K562 (cell line): Measurements from ENCODE around the gene ANO8.
A peak's percentile ranks its signal among the peaks of the same experiment; 100 is the strongest.

Experiments
- CBFB ChIP-seq: sonication (generic); formaldehyde crosslinking; IDR thresholded peaks from 2 replicates; pipeline ENCODE4 v1.4.0; 2020; ENCODE audit warnings: mild to moderate bottlenecking, missing genetic modification reagents
- CEBPB ChIP-seq: fragments of 450-650 bp; IDR thresholded peaks from 2 replicates; pipeline ENCODE4 v1.6.1; 2016; ENCODE audit warnings: missing genetic modification characterization, missing compliant biosample characterization
- POLR2A ChIP-seq: fragments of 450-650 bp; conservative IDR thresholded peaks from 2 replicates; pipeline ENCODE4 v1.6.1; 2016
- SMC3 ChIP-seq: conservative IDR thresholded peaks from 2 replicates; pipeline ENCODE4 v1.6.1; 2011; ENCODE audit warnings: low read depth, low read length, improper control_type of control experiment; ENCODE audit not compliant: insufficient read depth
- ZNF583 ChIP-seq: fragments of 250-450 bp; sonication (Bioruptor Pico); IDR thresholded peaks from 2 replicates; pipeline ENCODE4 v1.4.0; 2020
- ZNF644 ChIP-seq: fragments of 200-800 bp; sonication (Bioruptor generic); IDR thresholded peaks from 2 replicates; pipeline ENCODE4 v1.6.1; 2016; ENCODE audit warnings: low read depth, missing genetic modification characterization, missing compliant biosample characterization
- ZNF75A ChIP-seq: fragments of 450-650 bp; formaldehyde crosslinking; IDR thresholded peaks from 2 replicates; pipeline ENCODE4 v1.4.0; 2020; ENCODE audit warnings: mild to moderate bottlenecking
- ZZZ3 ChIP-seq: fragments of 450-650 bp; IDR thresholded peaks from 2 replicates; pipeline ENCODE4 v1.6.1; 2016; ENCODE audit warnings: antibody characterized with exemption, mild to moderate bottlenecking, moderate library complexity
- TF ChIP-seq, protein P1 (sequence below): fragments of 250-450 bp; sonication (Bioruptor Pico); IDR thresholded peaks from 2 replicates; pipeline ENCODE4 v1.8.0; 2021; ENCODE audit warnings: mild to moderate bottlenecking, moderate library complexity
- TF ChIP-seq, protein P2 (sequence below), 3 experiments: IDR thresholded peaks in 2 of 3; conservative IDR thresholded peaks in 1 of 3; 2 replicates each; pipeline ENCODE4 v1.5.1; 2011 to 2012; ENCODE audit warnings: low read length in 3 of 3, mild to moderate bottlenecking in 3 of 3, control low read depth in 2 of 3, improper control_type of control experiment in 1 of 3, inconsistent platforms in 1 of 3, low read depth in 1 of 3, mixed read lengths in 1 of 3, moderate library complexity in 1 of 3; ENCODE audit not compliant: insufficient read depth in 2 of 3

DNA sequence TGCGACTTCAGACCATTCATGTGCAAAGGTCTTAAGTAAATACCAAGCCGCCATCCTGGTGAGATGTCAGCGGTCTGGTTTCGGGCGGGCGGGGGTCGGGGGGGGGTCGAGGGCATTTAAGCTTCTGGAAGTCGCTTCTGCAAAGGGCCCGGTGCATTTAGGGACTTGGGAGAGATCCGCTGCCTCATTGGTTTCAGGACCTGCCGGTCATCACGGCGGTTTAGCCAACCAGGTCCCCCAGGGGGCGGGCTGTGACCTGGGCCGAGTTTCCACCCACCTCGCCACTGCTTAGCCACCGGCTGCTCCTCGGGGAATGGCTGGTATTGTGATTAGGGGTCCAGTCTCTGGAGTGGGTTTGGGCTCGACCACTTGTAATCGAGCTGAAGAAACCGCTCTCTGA, 45.2 kb downstream of the ANO8 start:
- TF ChIP-seq POLR2A (0 out of 2 replicates have a peak, but pooled peaks have one; percentile 45), ZNF644 (tag) (no peak), ZNF583 (no peak), ZNF75A (no peak), CBFB (CRISPR knock-in tag) (no peak), ZZZ3 (no peak), CEBPB (tag) (no peak), SMC3 (no peak)
- TF ChIP-seq, protein P1, sequence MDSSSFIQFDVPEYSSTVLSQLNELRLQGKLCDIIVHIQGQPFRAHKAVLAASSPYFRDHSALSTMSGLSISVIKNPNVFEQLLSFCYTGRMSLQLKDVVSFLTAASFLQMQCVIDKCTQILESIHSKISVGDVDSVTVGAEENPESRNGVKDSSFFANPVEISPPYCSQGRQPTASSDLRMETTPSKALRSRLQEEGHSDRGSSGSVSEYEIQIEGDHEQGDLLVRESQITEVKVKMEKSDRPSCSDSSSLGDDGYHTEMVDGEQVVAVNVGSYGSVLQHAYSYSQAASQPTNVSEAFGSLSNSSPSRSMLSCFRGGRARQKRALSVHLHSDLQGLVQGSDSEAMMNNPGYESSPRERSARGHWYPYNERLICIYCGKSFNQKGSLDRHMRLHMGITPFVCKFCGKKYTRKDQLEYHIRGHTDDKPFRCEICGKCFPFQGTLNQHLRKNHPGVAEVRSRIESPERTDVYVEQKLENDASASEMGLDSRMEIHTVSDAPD = no peak
- TF ChIP-seq, protein P2, sequence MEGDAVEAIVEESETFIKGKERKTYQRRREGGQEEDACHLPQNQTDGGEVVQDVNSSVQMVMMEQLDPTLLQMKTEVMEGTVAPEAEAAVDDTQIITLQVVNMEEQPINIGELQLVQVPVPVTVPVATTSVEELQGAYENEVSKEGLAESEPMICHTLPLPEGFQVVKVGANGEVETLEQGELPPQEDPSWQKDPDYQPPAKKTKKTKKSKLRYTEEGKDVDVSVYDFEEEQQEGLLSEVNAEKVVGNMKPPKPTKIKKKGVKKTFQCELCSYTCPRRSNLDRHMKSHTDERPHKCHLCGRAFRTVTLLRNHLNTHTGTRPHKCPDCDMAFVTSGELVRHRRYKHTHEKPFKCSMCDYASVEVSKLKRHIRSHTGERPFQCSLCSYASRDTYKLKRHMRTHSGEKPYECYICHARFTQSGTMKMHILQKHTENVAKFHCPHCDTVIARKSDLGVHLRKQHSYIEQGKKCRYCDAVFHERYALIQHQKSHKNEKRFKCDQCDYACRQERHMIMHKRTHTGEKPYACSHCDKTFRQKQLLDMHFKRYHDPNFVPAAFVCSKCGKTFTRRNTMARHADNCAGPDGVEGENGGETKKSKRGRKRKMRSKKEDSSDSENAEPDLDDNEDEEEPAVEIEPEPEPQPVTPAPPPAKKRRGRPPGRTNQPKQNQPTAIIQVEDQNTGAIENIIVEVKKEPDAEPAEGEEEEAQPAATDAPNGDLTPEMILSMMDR (IDR thresholded peaks at IDR 0.05 in 2 of 3, conservative IDR thresholded peaks at IDR 0.05 in 1 of 3; ENCODE audit: insufficient read depth in 2 of 3, low read depth in 1 of 3, low read length in 3 of 3) = no peak
